B cell (primary cell): ENCODE measurements around the gene HMGCS1. TPM values are rescaled to one million over a fixed set of nuclear protein-coding genes. Genes with fewer than 3 reads are reported as not detected.

Source experiments
- ATAC-seq: fragments of 200-7000 bp; cut with Tn5 transposase; one replicate; pipeline ENCODE4 v1.10.0; 2021; ENCODE audit warnings: low read depth, mild to moderate bottlenecking, moderate number of reproducible peaks, moderate library complexity
- CTCF ChIA-PET: fragments of 350-600 bp; sonication (Branson Sonifier 250); formaldehyde crosslinking; loops from one replicate; lab custom pipeline; 2021; ENCODE audit warnings: antibody characterized with exemption, inconsistent platforms; lab: Charles Lee
- POLR2A ChIA-PET: fragments of 350-600 bp; sonication (Branson Sonifier 250); formaldehyde crosslinking; loops from one replicate; lab custom pipeline; 2021; ENCODE audit warnings: antibody characterized with exemption; lab: Charles Lee
- DNase-seq: peaks from one replicate; pipeline ENCODE4 v3.0.0; 2013
- H2AFZ ChIP-seq: 2 replicates; pipeline ENCODE4 v1.6.1; 2012; ENCODE audit warnings: mild to moderate bottlenecking, low read depth, low read length; ENCODE audit not compliant: insufficient read depth, poor library complexity, severe bottlenecking
- H3K27ac ChIP-seq, 2 donors: 1 replicate in 1 of 2; 2 replicates in 1 of 2; pipeline ENCODE4 v1.5.1; 2012 to 2013; ENCODE audit warnings: low read length in 2 of 2, mild to moderate bottlenecking in 2 of 2, moderate library complexity in 1 of 2
- H3K27me3 ChIP-seq, 4 experiments: fragments of 200-600 bp in 1 of 4; sonication (generic) in 1 of 4; replicated peaks in 1 of 4; 1 replicate in 2 of 4; 2 replicates in 2 of 4; pipeline versions ENCODE4 v1.6.1 to v1.7.0; 2013 to 2016; ENCODE audit warnings: low read length in 3 of 4, mild to moderate bottlenecking in 2 of 4, mixed read lengths in 1 of 4, moderate library complexity in 1 of 4; ENCODE audit not compliant: insufficient read depth in 4 of 4, control insufficient read depth in 3 of 4; ENCODE audit errors: control extremely low read depth in 1 of 4
- H3K36me3 ChIP-seq, 2 experiments: replicated peaks in 1 of 2; 1 replicate in 1 of 2; 2 replicates in 1 of 2; pipeline versions ENCODE4 v1.6.1 to v1.7.1; 2013; ENCODE audit warnings: low read length in 1 of 2; ENCODE audit not compliant: insufficient read depth in 2 of 2, control insufficient read depth in 1 of 2; ENCODE audit errors: control extremely low read depth in 1 of 2, extremely low read depth in 1 of 2
- H3K4me1 ChIP-seq, 2 donors: fragments of 200-600 bp in 1 of 2; sonication (generic) in 1 of 2; 1 replicate in 1 of 2; 2 replicates in 1 of 2; pipeline versions ENCODE4 v1.5.1 to v1.6.1; 2013 to 2017; ENCODE audit warnings: low read length in 2 of 2; ENCODE audit not compliant: control insufficient read depth in 2 of 2, insufficient read depth in 2 of 2
- H3K4me2 ChIP-seq: replicated peaks from 2 replicates; pipeline ENCODE3; 2012; ENCODE audit warnings: mild to moderate bottlenecking, low read depth, low read length; ENCODE audit not compliant: poor library complexity, severe bottlenecking
- H3K4me3 ChIP-seq, 5 experiments: fragments of 200-600 bp in 1 of 5; sonication (generic) in 1 of 5; 1 replicate in 3 of 5; 2 replicates in 2 of 5; pipeline versions ENCODE4 v1.5.1 to v1.7.0; 2011 to 2016; ENCODE audit warnings: low read length in 4 of 5, mild to moderate bottlenecking in 4 of 5, low read depth in 2 of 5, control low read depth in 1 of 5, moderate library complexity in 1 of 5; ENCODE audit not compliant: insufficient read depth in 1 of 5; ENCODE audit errors: control extremely low read depth in 1 of 5, extremely low read depth in 1 of 5
- H3K79me2 ChIP-seq: fragments of 200-600 bp; sonication (generic); one replicate; pipeline ENCODE4 v1.6.0; 2016; ENCODE audit warnings: low read length; ENCODE audit not compliant: control insufficient read depth, insufficient read depth
- H3K9ac ChIP-seq: fragments of 200-600 bp; sonication (generic); 2 replicates; pipeline ENCODE4 v1.6.1; 2017; ENCODE audit warnings: mild to moderate bottlenecking, low read length, moderate library complexity
- H3K9me3 ChIP-seq, 3 donors: one replicate each; pipeline versions ENCODE4 v1.6.1 to v1.7.1; 2013; ENCODE audit warnings: low read length in 2 of 3; ENCODE audit not compliant: control insufficient read depth in 2 of 3, insufficient read depth in 1 of 3; ENCODE audit errors: control extremely low read depth in 1 of 3
- H4K20me1 ChIP-seq: 2 replicates; pipeline ENCODE4 v1.6.0; 2012; ENCODE audit warnings: mild to moderate bottlenecking, low read length; ENCODE audit not compliant: insufficient read depth, control insufficient read depth, poor library complexity, severe bottlenecking
- H3K27ac Mint-ChIP-seq: one replicate; pipeline ENCODE4 v1.8.0; 2021; ENCODE audit warnings: mixed read lengths
- H3K27me3 Mint-ChIP-seq: one replicate; pipeline ENCODE4 v1.8.0; 2021; ENCODE audit warnings: mixed read lengths
- H3K4me1 Mint-ChIP-seq: one replicate; pipeline ENCODE4 v1.8.0; 2021; ENCODE audit warnings: mixed read lengths
- H3K4me3 Mint-ChIP-seq: one replicate; pipeline ENCODE4 v1.8.0; 2021; ENCODE audit warnings: mixed read lengths
- H3K9me3 Mint-ChIP-seq: one replicate; pipeline ENCODE4 v1.8.0; 2022; ENCODE audit warnings: mixed read lengths; ENCODE audit not compliant: insufficient read depth
- EZH2 ChIP-seq: IDR thresholded peaks from 2 replicates; pipeline ENCODE4 v1.6.1; 2012; ENCODE audit warnings: borderline replicate concordance, low read depth, mild to moderate bottlenecking, moderate library complexity, low read length; ENCODE audit not compliant: insufficient read depth, poor library complexity, severe bottlenecking
- WGBS: methylation state at CpG from one replicate; pipeline ENCODE4 v1.1.5; 2013; ENCODE audit warnings: missing lambda C conversion rate; ENCODE audit not compliant: insufficient coverage; 5-methylcytosine and 5-hydroxymethylcytosine counted together
- intact Hi-C: fragments of 100-400 bp; cut with micrococcal nuclease; formaldehyde crosslinking; loops from one replicate; pipeline ENCODE4 v1.10.0; 2022
- polyA plus RNA-seq: library from polyadenylated mRNA; depleted of rRNA; stranded (reverse); fragments of >200 nt; gene quantifications from 2 replicates; pipeline ENCODE4 v1.2.3, GENCODE V29; 2012
- total RNA-seq, 2 donors: library from RNA; stranded (reverse); fragments of 120-200 nt in 1 of 2; gene quantifications; 1 replicate in 1 of 2; 2 replicates in 1 of 2; pipeline versions ENCODE4 v1.2.3 to v1.2.4, GENCODE V29; 2013 to 2022
- TF ChIP-seq, protein P1 (sequence below): fragments of 200-600 bp; IDR thresholded peaks from one replicate; pipeline ENCODE4 v1.8.0; 2022; ENCODE audit warnings: antibody characterized with exemption, mild to moderate bottlenecking

The HMGCS1 gene
- total and polyA plus RNA-seq, 2 donors (not counting 1 experiment from before 2014, with no cell fraction given) = 16.3 to 68.7 TPM

DNA sequence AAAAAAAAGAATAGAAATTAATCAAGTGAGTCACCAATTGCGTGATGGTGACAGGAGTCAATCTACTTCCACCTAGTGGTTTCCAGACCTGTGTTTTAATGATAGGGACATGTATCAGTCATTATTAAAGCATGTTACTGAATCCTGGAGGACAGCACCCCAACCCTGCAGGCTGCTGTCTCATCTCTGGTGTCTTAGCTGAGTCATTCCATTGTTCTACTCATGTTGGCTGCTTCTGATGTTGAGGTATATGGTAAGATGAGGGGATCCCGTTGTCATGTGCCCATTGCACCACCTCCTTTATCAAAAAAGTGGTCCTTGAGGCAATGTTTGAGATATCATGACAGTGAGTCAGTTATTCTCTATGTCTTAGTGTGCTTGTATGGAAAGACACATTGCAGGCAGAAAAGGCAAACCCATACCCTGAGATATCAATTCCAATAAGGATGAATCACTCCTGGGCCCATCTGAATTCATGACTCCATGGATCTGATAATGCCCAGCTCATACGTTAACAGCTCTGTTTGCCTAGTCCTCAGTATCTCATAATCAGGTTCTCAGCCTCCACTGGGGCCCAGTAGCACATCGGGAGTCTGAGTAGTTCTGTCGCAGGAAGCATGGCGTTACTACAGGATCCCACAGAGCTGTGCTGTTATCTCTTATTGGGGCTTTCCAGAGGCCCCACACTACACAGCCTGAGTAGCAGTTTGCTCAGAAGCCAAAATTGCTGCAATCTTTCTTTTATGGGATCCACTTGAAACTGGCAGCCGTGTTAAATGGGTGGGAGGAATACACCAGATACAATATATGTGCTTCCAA is 31.2 kb downstream of the HMGCS1 start:
- H3K27ac ChIP-seq = no peak overlapping the region
- Mint-ChIP-seq H3K27me3 (peaks cover 5% of the 10 kb centered on the region), H3K9me3 (no peaks in the 10 kb centered on the region), H3K4me3 (no peak overlapping the region), H3K4me1 (no peaks in the 10 kb centered on the region), H3K27ac (no peak overlapping the region)
- H3K4me1 ChIP-seq = no peaks in the 10 kb centered on the region
- no peak overlapping the region for H2AFZ ChIP-seq
- ATAC-seq = no peak
- H3K4me2 ChIP-seq = no peak overlapping the region
- no peaks in the 10 kb centered on the region for H3K27me3 ChIP-seq
- no peak overlapping the region for H3K4me3 ChIP-seq
- no peak for DNase-seq
- no peaks in the 10 kb centered on the region for H4K20me1 ChIP-seq
- no peaks in the 10 kb centered on the region for H3K79me2 ChIP-seq
- H3K36me3 ChIP-seq = peaks cover 0 to under 1% of the 10 kb centered on the region in 2 experiments
- ChIA-PET POLR2A (no interaction called here), CTCF (no interaction called here)
- no peak overlapping the region for H3K9ac ChIP-seq
- H3K9me3 ChIP-seq = no peaks in the 10 kb centered on the region
- TF ChIP-seq EZH2 = no peak
- TF ChIP-seq, protein P1, sequence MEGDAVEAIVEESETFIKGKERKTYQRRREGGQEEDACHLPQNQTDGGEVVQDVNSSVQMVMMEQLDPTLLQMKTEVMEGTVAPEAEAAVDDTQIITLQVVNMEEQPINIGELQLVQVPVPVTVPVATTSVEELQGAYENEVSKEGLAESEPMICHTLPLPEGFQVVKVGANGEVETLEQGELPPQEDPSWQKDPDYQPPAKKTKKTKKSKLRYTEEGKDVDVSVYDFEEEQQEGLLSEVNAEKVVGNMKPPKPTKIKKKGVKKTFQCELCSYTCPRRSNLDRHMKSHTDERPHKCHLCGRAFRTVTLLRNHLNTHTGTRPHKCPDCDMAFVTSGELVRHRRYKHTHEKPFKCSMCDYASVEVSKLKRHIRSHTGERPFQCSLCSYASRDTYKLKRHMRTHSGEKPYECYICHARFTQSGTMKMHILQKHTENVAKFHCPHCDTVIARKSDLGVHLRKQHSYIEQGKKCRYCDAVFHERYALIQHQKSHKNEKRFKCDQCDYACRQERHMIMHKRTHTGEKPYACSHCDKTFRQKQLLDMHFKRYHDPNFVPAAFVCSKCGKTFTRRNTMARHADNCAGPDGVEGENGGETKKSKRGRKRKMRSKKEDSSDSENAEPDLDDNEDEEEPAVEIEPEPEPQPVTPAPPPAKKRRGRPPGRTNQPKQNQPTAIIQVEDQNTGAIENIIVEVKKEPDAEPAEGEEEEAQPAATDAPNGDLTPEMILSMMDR = no peak
- 88% methylated on average over 4 of the region's 7 CpGs for WGBS
- intact Hi-C loops = no loop called here

DNA sequence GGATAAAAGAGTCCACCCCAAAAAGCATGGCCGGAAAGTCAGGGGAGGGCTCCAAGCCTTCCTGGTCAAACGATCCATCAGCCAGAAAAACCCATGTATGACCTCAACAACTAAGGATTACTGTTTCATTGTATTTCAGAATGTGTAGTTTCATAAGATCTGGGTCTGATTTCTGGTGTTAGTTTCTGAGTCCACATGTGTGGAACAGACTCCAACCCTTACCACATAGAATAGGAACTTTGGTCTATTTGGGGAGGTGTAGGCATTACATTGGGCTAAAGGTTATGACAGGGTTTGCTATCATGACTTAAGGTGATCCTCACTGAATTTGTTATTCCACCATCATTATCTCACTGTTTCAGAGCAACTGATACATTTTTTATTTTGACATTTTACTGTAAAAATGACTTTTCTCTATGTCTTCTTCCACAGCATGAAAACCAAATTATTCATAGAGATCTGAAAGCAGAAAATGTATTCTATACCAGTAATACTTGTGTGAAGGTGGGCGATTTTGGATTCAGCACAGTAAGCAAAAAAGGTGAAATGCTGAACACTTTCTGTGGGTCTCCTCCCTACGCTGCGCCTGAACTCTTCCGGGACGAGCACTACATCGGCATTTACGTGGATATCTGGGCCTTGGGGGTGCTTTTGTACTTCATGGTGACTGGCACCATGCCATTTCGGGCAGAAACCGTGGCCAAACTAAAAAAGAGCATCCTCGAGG is 33.5 kb downstream of the HMGCS1 start:
- Histone ChIP-seq H2AFZ (no peak overlapping the region), H3K9me3 (no peaks in the 10 kb centered on the region), H3K27ac (no peak overlapping the region), H4K20me1 (no peaks in the 10 kb centered on the region), H3K79me2 (no peaks in the 10 kb centered on the region), H3K36me3 (no peaks in the 10 kb centered on the region), H3K27me3 (no peaks in the 10 kb centered on the region), H3K4me1 (no peaks in the 10 kb centered on the region), H3K4me2 (no peak overlapping the region), H3K9ac (no peak overlapping the region), H3K4me3 (no peak overlapping the region)
- no peaks in the 10 kb centered on the region for H3K9me3 Mint-ChIP-seq
- POLR2A ChIA-PET = no interaction called here
- CTCF ChIA-PET = no interaction called here
- no peak overlapping the region for H3K27ac Mint-ChIP-seq
- ATAC-seq = no peak
- no peaks in the 10 kb centered on the region for H3K4me1 Mint-ChIP-seq
- peaks cover 13% of the 10 kb centered on the region for H3K27me3 Mint-ChIP-seq
- no peak for TF ChIP-seq EZH2
- TF ChIP-seq, protein P1 = no peak
- H3K4me3 Mint-ChIP-seq = no peak overlapping the region
- 95% methylated on average over 10 of the region's 12 CpGs for WGBS
- DNase-seq = no peak
- intact Hi-C loops = no loop called here
